GM19468 (cell line): ENCODE data around the gene FARS2.

ENCODE experiments used
- ATAC-seq: cut with Tn5 transposase; IDR thresholded peaks from one replicate; pipeline ENCODE4 v1.9.1; 2021; ENCODE audit warnings: mild to moderate bottlenecking, moderate library complexity, moderate number of reproducible peaks; ENCODE audit not compliant: unreplicated experiment; ENCODE audit errors: extremely low read depth

FARS2 gene

GRCh38 chr6:5453546-5453945 lies 192.2 kb downstream of the FARS2 start:
- ATAC-seq, result no peak

GRCh38 chr6:5455142-5455541 lies 193.8 kb downstream of the FARS2 start:
- no peak for ATAC-seq

GRCh38 chr6:5457041-5457440 lies 195.7 kb downstream of the FARS2 start:
- ATAC-seq, result no peak

- no peak for ATAC-seq
Observed at GRCh38 chr6:5457983-5458683, 196.8 kb downstream of the FARS2 start.

- ATAC-seq, result no peak
Observed at GRCh38 chr6:5459346-5459745, 198.0 kb downstream of the FARS2 start.

- no peak for ATAC-seq
Observed at GRCh38 chr6:5461365-5461764, 200.1 kb downstream of the FARS2 start.

- no peak for ATAC-seq
Observed at GRCh38 chr6:5462856-5463255, 201.5 kb downstream of the FARS2 start.

GRCh38 chr6:5463690-5464089 lies 202.4 kb downstream of the FARS2 start:
- no peak for ATAC-seq

GRCh38 chr6:5464099-5464885 lies 203.0 kb downstream of the FARS2 start:
- ATAC-seq, result no peak

GRCh38 chr6:5466281-5467136 lies 205.2 kb downstream of the FARS2 start:
- no peak for ATAC-seq

GRCh38 chr6:5468586-5468985 lies 207.3 kb downstream of the FARS2 start:
- ATAC-seq, result no peak

- no peak for ATAC-seq
Observed at GRCh38 chr6:5469101-5469846, 208.0 kb downstream of the FARS2 start.

- ATAC-seq, result peak; percentile 85
Observed at GRCh38 chr6:5471044-5471443, 209.7 kb downstream of the FARS2 start.

GRCh38 chr6:5471637-5472398 lies 210.5 kb downstream of the FARS2 start:
- no peak for ATAC-seq

- ATAC-seq, result no peak
Observed at GRCh38 chr6:5472571-5472970, 211.3 kb downstream of the FARS2 start.

GRCh38 chr6:5475779-5476178 lies 214.5 kb downstream of the FARS2 start:
- ATAC-seq, result no peak

GRCh38 chr6:5478380-5478779 lies 217.1 kb downstream of the FARS2 start:
- ATAC-seq, result no peak

- no peak for ATAC-seq
Observed at GRCh38 chr6:5481033-5481432, 219.7 kb downstream of the FARS2 start.

- ATAC-seq, result no peak
Observed at GRCh38 chr6:5481750-5482149, 220.4 kb downstream of the FARS2 start.
